Omental fat pad (tissue), 4 donors: ENCODE measurements around the gene BMAL1. TPM values are rescaled to one million over a fixed set of nuclear protein-coding genes. Genes with fewer than 3 reads are reported as not detected.

Source experiments
- ATAC-seq: fragments of 150-250 bp; one replicate; pipeline ENCODE4 v1.9.1; 2016; ENCODE audit warnings: mild to moderate bottlenecking, moderate library complexity; ENCODE audit not compliant: low FRiP score
- DNase-seq: peaks from one replicate; pipeline ENCODE4 v3.0.0-alpha.2; 2019; ENCODE audit warnings: low spot score
- total RNA-seq, 4 donors: library from RNA; depleted of rRNA; stranded (reverse); fragments of >200 nt; gene quantifications; one replicate each; pipeline ENCODE4 v1.1.0, GENCODE V29; 2016
- TF ChIP-seq, protein P1 (sequence below), 3 donors: fragments of 450-650 bp; IDR thresholded peaks; one replicate each; pipeline ENCODE4 v1.5.1; 2016 to 2017; ENCODE audit warnings: antibody characterized with exemption in 3 of 3, mild to moderate bottlenecking in 3 of 3, moderate library complexity in 2 of 3

The BMAL1 gene
- total RNA-seq, 4 donors from 2014 or later, result 52.5 to 60.5 (median 53.9) TPM

DNA sequence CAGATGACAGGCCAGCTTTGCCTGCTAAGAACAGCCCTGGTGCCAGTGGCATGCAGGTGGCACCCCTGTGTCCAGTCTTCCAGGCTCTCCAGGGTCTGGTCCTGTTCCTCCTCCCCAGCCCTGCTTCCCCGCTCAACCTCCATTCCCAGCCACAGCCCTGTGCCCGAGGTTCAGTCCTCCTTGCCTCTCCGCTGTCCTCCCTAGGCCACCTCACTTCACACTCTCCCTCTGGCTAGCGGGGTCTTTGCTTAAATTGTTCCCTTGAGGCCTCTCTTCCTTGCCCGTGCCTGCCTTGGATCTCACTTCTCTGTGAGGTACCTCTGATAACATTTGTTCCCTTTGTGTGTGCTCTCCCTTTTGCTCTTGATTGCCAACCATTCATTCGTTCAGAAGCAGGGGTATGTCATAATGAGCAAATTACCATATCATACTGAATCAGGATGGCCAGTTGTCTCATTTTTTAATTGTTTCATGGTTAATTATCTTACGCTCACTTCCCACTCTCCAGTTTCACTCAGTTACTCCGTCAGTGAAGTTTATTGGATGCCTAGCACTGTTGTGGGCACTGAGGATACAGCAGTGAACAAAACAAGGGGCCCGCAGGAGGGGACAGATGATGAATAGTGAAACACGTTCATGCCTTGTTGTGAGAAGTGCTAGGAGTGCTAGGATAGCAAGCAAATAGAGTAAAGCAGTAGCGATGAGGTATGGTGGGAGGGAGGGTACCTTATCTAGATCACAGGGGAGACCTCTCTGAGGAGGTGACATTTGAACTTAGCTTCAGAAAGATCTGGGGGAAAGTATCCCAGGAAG is 7.4 kb downstream of the BMAL1 start:
- DNase-seq, result no peak
- TF ChIP-seq, protein P1, sequence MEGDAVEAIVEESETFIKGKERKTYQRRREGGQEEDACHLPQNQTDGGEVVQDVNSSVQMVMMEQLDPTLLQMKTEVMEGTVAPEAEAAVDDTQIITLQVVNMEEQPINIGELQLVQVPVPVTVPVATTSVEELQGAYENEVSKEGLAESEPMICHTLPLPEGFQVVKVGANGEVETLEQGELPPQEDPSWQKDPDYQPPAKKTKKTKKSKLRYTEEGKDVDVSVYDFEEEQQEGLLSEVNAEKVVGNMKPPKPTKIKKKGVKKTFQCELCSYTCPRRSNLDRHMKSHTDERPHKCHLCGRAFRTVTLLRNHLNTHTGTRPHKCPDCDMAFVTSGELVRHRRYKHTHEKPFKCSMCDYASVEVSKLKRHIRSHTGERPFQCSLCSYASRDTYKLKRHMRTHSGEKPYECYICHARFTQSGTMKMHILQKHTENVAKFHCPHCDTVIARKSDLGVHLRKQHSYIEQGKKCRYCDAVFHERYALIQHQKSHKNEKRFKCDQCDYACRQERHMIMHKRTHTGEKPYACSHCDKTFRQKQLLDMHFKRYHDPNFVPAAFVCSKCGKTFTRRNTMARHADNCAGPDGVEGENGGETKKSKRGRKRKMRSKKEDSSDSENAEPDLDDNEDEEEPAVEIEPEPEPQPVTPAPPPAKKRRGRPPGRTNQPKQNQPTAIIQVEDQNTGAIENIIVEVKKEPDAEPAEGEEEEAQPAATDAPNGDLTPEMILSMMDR (IDR thresholded peaks at IDR 0.05), result no peak

DNA sequence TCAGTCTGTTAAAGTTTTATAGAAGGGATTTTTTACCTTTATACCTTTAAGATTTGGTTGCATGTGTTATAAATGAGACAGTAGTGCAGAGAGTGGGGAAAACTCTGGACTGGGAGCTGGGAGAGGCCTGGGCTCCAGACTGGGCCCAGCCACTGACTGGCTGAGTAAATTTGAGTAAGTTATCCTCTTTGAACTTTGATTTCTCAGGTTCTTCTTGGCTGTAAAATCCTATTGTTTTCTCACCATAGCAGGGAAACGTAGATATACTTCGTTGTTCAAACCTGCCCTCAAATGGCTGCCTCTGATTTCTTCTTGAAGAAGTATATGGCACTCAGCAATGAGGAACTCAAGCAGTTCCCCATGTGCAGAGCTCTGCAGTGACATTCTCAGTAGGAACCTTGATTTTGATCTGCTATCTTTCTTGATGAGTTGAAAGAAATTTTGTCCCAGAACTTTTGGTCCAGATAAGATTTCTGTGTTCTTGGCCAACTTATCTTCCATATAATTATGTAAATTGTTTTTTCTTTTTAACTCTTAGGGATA is 8.8 kb downstream of the BMAL1 start:
- DNase-seq (no peak), ATAC-seq (no peak)
- TF ChIP-seq, protein P1 (IDR thresholded peaks at IDR 0.05), result no peak

More for the DNA sequence above, 7.4 kb downstream of the BMAL1 start:
- ATAC-seq, result no peak

DNA sequence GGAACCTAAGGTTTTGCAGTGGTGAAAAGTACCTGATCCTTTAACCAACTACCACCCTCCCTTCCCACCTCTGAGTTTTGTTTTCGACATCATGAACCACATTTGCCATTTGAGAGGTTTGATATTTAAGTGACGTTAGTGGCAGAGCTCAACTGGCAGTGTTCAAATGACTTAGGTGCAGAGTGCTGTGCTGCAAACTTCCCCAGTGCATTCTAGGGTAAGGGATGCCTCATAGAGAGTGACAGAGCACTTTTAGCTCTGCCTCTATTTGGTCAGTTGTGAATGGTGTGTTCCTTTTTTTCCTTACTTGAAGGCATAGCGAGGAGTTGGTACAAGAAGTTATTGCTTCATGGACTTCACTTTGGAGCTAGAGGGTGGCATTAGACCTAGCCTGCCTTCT is 9.4 kb downstream of the BMAL1 start:
- ATAC-seq (no peak), DNase-seq (no peak)
- TF ChIP-seq, protein P1 (IDR thresholded peaks at IDR 0.05), result no peak

DNA sequence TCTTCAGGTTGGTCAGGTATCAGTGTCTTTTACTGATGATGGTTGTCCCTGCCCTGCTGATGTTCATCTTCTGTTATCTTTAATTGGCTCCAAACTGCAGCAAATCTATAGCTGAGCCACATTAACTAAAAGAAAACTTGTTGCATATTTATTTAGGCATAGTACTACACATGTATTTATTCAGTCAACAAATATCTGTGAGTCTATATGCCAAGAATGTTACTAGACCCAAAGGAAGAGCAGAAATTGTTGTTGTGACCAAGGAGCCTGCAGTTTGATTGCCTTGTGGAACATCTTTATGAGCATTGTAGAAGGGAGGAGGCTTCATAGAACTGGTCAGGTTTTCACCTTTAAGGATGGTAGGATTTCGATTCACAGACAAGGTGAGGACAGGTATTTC is 10.1 kb downstream of the BMAL1 start:
- DNase-seq (no peak), ATAC-seq (no peak)
- TF ChIP-seq, protein P1 (IDR thresholded peaks at IDR 0.05), result no peak

DNA sequence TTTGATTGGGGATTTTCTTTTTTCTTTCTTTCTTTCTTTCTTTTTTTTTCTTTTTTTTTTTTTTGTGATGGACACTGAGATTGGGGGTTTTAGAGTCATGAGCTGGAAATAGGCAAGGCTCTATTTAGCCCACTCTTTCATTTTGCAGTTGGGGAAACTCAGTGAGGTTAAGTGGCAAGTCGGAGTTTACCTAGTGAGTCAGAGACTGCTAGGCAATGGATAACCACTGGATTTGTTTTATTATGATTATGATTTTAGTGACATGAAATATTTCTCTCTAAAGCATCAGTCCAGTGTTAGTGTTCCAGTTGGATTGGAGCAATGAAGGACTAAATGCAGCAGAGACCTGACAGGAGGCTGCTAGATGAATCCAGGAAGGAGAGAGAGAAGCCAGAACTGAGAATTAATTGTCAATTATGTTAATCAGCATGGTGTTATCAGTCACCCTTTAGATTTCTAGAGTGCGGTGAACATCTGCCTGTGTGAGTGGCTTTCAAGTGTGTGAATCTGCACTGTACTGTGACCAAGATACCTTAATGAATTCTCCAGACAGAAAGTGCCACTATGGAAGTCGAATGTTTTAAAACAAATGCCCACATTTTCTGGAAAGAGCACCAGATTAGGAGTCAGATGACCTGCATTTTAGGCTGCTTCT is 10.9 kb downstream of the BMAL1 start:
- no peak for DNase-seq
- TF ChIP-seq, protein P1 (IDR thresholded peaks at IDR 0.05), result no peak
- no peak for ATAC-seq

DNA sequence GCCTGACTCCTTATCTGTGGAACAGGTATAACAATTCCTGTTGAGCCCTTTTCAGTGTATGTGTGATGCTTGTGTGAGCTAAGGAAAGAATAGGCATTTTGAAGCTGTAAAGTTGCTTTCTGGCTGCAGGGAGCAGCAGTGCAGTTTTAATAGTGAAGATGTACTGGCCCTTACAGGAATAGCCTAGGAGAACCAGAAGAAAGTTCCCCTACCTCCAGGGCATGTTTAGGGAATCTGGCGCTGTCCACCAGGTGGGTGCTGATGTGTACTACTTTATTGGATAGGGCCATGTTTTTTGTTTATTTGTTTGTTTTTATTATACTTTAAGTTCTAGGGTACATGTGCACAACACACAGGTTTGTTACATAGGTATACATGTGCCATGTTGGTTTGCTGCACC is 11.5 kb downstream of the BMAL1 start:
- DNase-seq (no peak), ATAC-seq (no peak)
- TF ChIP-seq, protein P1 (IDR thresholded peaks at IDR 0.05), result no peak
